Tibial artery (tissue), 4 donors: ENCODE measurements around the gene SEMA5A.
A peak's percentile ranks its signal among the peaks of the same experiment; 100 is the strongest.

ENCODE experiments used
- DNase-seq, 2 donors: peaks; one replicate each; pipeline ENCODE4 v3.0.0-alpha.2; 2019
- H3K27ac ChIP-seq, 2 donors: fragments of 200-600 bp; sonication (generic) in 1 of 2; 1 replicate in 1 of 2; 2 replicates in 1 of 2; pipeline ENCODE4 v1.5.1; 2018 to 2019; ENCODE audit warnings: mild to moderate bottlenecking in 1 of 2
- H3K27me3 ChIP-seq, 2 donors: fragments of 200-600 bp; sonication (generic) in 1 of 2; one replicate each; pipeline versions ENCODE4 v1.5.1 to v1.6.0; 2016 to 2019
- H3K36me3 ChIP-seq, 3 donors: fragments of 200-600 bp; sonication (generic) in 2 of 3; one replicate each; pipeline ENCODE4 v1.5.1; 2016 to 2019; ENCODE audit warnings: mild to moderate bottlenecking in 2 of 3
- H3K4me1 ChIP-seq, 4 donors: fragments of 200-600 bp; sonication (generic) in 2 of 4; 1 replicate in 3 of 4; 2 replicates in 1 of 4; pipeline ENCODE4 v1.5.1; 2016 to 2019
- H3K4me3 ChIP-seq, 2 donors: fragments of 200-600 bp; sonication (generic) in 1 of 2; 1 replicate in 1 of 2; 2 replicates in 1 of 2; pipeline ENCODE4 v1.5.1; 2018 to 2019; ENCODE audit warnings: mild to moderate bottlenecking in 2 of 2
- H3K9me3 ChIP-seq, 3 donors: fragments of 200-600 bp; sonication (generic) in 1 of 3; one replicate each; pipeline ENCODE4 v1.5.1; 2016 to 2019
- CTCF ChIP-seq, 2 experiments: fragments of 200-600 bp in 1 of 2; fragments of 450-650 bp in 1 of 2; IDR thresholded peaks; one replicate each; pipeline ENCODE4 v1.5.1; 2017 to 2019; ENCODE audit warnings: antibody characterized with exemption in 2 of 2, mild to moderate bottlenecking in 1 of 2, moderate library complexity in 1 of 2
- intact Hi-C: fragments of 100-400 bp; cut with DNase I; formaldehyde crosslinking; loops from one replicate; pipeline ENCODE4 v1.15.0; 2023; ENCODE audit warnings: low total_unique reads

SEMA5A gene

DNA sequence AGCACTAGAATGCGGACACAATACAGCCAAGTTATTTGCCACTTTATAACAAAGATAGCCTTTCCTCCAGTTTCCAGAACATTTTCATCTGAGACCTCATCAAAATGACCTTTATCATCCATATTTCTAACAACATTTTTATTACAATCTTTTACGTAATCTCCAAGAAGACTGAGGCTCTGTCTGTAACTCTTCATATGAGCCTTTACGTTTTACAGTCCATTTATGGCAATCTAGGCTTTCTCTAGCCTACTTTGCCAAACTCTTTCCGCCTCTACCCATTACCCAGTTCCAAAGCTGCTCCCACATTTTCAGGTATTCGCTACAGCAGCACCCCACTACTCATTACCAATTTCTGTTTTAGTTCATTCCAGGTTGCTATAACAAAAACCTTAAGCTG is 8.2 kb upstream of the SEMA5A start:
- Histone ChIP-seq H3K27me3 (no peaks in the 10 kb centered on the region), H3K36me3 (peaks cover 3 to 31% (median 27%) of the 10 kb centered on the region in 3 donors), H3K4me3 (no peak overlapping the region), H3K9me3 (no peaks in the 10 kb centered on the region), H3K27ac (no peak overlapping the region), H3K4me1 (no peaks in the 10 kb centered on the region)
- intact Hi-C loops = no loop called here
- DNase-seq = no peak
- no peak for TF ChIP-seq CTCF (IDR thresholded peaks at IDR 0.05)

DNA sequence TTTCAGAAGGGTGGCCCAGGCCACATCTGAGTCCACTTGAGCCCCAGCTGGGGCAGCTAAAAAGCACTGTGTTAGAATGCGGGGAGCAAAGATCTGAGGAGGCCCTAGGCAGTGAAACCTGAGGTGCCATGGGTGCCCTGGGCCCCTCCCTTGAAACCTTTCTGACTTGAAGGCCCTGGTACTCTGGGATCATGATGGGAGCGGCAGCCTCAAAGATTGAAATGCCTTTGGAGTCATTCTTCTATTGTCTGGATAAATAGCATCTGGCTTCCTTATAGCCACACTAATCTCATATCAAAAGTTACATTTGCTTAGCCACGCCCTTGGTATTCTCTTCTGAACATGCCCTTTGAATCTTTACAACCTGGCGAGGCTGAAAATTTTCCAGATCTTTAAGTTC is 7.7 kb upstream of the SEMA5A start:
- no peaks in the 10 kb centered on the region for H3K4me1 ChIP-seq
- no peak overlapping the region for H3K27ac ChIP-seq
- H3K27me3 ChIP-seq = no peaks in the 10 kb centered on the region
- peaks cover 3 to 31% (median 28%) of the 10 kb centered on the region in 3 donors for H3K36me3 ChIP-seq
- H3K9me3 ChIP-seq = no peaks in the 10 kb centered on the region
- intact Hi-C loops = no loop called here
- no peak for DNase-seq
- H3K4me3 ChIP-seq = no peak overlapping the region
- no peak for TF ChIP-seq CTCF (IDR thresholded peaks at IDR 0.05)

DNA sequence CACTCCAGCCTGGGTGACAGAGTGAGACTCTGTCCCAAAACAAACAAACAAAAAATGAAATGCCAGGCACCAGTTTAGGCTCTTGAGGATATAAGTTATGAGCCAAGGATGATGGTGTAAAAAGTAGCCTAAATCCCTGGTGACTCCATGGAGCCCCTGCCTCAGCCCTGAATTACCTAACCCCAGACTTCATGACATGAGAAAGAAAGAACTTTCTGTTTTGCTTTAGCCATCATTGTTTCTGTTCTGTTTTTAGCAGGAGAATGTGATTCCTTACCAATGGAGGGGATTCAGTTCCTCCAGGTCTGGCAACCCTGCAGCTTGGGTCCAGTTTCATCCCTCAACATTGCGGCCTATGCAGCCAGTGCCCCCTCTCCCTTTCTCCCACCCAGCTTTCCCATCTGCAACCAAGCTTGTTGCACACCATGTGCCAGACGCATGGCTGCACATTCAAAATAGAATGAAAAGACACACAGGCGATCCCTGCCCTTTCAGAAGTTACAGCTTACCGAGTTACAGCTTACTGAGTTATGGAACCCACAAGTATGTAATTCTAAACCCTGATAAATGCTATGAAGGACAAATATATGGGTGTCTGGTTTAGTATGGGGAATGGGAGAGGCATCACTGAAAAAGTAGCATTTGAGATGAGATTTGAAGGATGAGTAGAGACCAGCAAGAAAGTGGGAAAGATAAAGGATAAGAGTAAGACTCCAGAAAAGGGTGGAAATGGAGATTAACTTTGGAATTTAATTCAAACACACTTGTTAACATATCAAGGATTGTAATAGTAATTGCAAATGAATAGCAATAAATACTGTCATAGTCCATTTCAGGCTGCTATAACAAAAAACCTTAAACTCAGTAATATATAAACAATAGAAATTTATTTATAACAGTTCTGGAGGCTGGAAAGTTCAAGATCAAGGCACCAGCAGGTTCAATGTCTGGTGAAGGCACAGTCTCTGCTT is 6.0 kb upstream of the SEMA5A start:
- intact Hi-C loops = no loop called here
- no peak for TF ChIP-seq CTCF (IDR thresholded peaks at IDR 0.05)

DNA sequence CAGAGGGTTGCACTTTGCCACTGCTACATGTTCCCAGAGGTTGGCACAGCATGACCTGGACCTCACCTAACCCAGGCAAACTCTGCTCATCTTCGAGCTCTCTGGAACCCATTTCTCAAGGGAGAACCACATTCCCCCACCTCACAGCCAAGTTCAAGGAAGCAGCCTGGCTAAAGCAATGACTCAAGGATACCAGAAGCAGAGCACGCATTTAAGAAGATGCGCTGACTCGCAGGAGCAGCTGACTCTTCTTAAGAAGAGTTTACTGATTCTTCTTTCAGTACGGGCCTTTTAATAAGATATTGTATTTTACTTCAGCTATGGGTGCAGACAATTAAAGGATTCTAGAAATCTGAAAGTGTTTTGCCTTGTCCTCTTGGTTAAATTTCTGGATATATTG is 4.1 kb upstream of the SEMA5A start:
- no peak overlapping the region for H3K4me3 ChIP-seq
- intact Hi-C loops = loop anchor here (10.0 kb wide), 1 partner anchor 1675 kb away; no protein-coding TSS in a partner anchor
- peaks cover 3 to 31% (median 28%) of the 10 kb centered on the region in 3 donors for H3K36me3 ChIP-seq
- no peak for DNase-seq
- H3K27ac ChIP-seq = no peak overlapping the region
- no peaks in the 10 kb centered on the region for H3K27me3 ChIP-seq
- H3K9me3 ChIP-seq = no peaks in the 10 kb centered on the region
- H3K4me1 ChIP-seq = peaks cover 0 to 22% (median 13%) of the 10 kb centered on the region in 4 donors
- no peak for TF ChIP-seq CTCF (IDR thresholded peaks at IDR 0.05)

More for the DNA sequence above, 6.0 kb upstream of the SEMA5A start:
- no peaks in the 10 kb centered on the region for H3K9me3 ChIP-seq
- no peak overlapping the region for H3K27ac ChIP-seq
- no peaks in the 10 kb centered on the region for H3K27me3 ChIP-seq
- H3K4me3 ChIP-seq = no peak overlapping the region
- peaks cover 0 to 13% (median 5%) of the 10 kb centered on the region in 4 donors for H3K4me1 ChIP-seq
- no peak for DNase-seq
- H3K36me3 ChIP-seq = peaks cover 3 to 31% (median 28%) of the 10 kb centered on the region in 3 donors

- no peak for TF ChIP-seq CTCF (IDR thresholded peaks at IDR 0.05)
- peaks cover 3 to 31% (median 24%) of the 10 kb centered on the region in 3 donors for H3K36me3 ChIP-seq
- peak overlapping the region; percentile 92 to 93 for H3K27ac ChIP-seq
- intact Hi-C loops = loop anchor here (10.0 kb wide), 1 partner anchor 1673 kb away; no protein-coding TSS in a partner anchor
- no peaks in the 10 kb centered on the region for H3K9me3 ChIP-seq
- peak overlapping the region; percentile 81 to 82 for H3K4me3 ChIP-seq
- DNase-seq = no peak
- H3K27me3 ChIP-seq = no peaks in the 10 kb centered on the region
- peaks cover 0 to 36% (median 18%) of the 10 kb centered on the region in 4 donors for H3K4me1 ChIP-seq
Observed at GRCh38 chr5:9547122-9547947, 1.5 kb upstream of the SEMA5A start.
